Progenitor cell of endocrine pancreas (in vitro differentiated cells): ENCODE data around the gene BCAS3. TPM values are rescaled to one million over a fixed set of nuclear protein-coding genes. Genes with fewer than 3 reads are reported as not detected.

Experiments used
- DNase-seq: peaks from one replicate; pipeline ENCODE4 v3.0.0; 2021; ENCODE audit warnings: low spot score; ENCODE audit not compliant: unreplicated experiment
- H3K27ac Mint-ChIP-seq: 2 replicates; pipeline ENCODE4 v1.8.0; 2021; ENCODE audit warnings: mild to moderate bottlenecking, moderate library complexity, mixed read lengths
- H3K27me3 Mint-ChIP-seq: 2 replicates; pipeline ENCODE4 v1.8.0; 2021; ENCODE audit warnings: mixed read lengths
- H3K36me3 Mint-ChIP-seq: 2 replicates; pipeline ENCODE4 v1.8.0; 2022; ENCODE audit warnings: mixed read lengths; ENCODE audit not compliant: insufficient read depth
- H3K4me1 Mint-ChIP-seq: 2 replicates; pipeline ENCODE4 v1.8.0; 2021; ENCODE audit warnings: low read depth, mixed read lengths
- H3K4me3 Mint-ChIP-seq: 2 replicates; pipeline ENCODE4 v1.8.0; 2021; ENCODE audit warnings: low read depth, mild to moderate bottlenecking, moderate library complexity, mixed read lengths
- H3K9me3 Mint-ChIP-seq: 2 replicates; pipeline ENCODE4 v1.8.0; 2021; ENCODE audit warnings: low read depth, mixed read lengths
- total RNA-seq: library from RNA; stranded (reverse); gene quantifications from 2 replicates; pipeline ENCODE4 v1.2.1, GENCODE V29; 2021
- TF ChIP-seq, protein P1 (sequence below): fragments of 200-600 bp; sonication (generic); IDR thresholded peaks from one replicate; pipeline ENCODE4 v1.5.0; 2021; ENCODE audit warnings: antibody characterized with exemption, mild to moderate bottlenecking; ENCODE audit not compliant: unreplicated experiment

BCAS3 gene
- total RNA-seq, 1 donor from 2014 or later = 36.1 TPM

DNA sequence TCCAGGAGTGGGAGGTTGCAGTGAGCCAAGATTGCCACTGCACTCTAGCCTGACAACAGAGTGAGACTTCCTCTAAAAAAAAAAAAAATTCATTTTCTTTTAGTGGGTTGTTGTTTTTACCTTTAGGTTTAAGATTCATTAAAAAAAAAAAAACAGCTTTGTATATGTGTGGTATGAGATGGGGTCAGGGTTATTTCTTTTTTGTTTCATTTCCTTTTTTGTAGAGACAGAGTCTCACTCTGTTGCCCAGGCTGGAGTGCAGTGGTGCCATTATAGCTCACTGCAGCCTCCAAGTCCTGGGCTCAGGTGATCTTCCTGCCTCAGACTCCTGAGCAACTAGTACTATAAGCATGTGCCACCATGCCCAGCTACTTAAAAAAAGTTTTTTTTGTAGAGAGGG is 47.0 kb downstream of the BCAS3 start:
- TF ChIP-seq, protein P1, sequence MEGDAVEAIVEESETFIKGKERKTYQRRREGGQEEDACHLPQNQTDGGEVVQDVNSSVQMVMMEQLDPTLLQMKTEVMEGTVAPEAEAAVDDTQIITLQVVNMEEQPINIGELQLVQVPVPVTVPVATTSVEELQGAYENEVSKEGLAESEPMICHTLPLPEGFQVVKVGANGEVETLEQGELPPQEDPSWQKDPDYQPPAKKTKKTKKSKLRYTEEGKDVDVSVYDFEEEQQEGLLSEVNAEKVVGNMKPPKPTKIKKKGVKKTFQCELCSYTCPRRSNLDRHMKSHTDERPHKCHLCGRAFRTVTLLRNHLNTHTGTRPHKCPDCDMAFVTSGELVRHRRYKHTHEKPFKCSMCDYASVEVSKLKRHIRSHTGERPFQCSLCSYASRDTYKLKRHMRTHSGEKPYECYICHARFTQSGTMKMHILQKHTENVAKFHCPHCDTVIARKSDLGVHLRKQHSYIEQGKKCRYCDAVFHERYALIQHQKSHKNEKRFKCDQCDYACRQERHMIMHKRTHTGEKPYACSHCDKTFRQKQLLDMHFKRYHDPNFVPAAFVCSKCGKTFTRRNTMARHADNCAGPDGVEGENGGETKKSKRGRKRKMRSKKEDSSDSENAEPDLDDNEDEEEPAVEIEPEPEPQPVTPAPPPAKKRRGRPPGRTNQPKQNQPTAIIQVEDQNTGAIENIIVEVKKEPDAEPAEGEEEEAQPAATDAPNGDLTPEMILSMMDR = no peak
- H3K27ac Mint-ChIP-seq = no peak overlapping the region

DNA sequence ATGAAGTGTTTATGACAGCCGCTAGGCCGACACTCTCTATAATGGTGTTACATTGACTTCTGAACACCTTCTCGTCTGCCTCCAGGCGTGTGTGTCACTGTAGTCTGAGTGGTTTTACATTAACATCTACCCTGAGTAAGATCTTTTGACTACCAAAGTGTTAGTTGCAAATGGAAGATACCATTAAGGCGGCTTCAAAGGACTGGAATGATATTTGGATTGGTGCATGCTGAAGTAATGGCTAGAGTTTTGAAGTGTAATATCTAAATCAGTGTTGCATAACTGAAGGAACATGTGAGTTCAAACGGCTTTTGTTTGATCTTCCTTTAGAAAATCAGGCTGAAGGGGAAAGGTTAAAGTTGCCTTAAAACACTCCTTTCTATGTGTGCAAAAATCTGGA is 52.2 kb downstream of the BCAS3 start:
- Mint-ChIP-seq H3K36me3 (peaks cover 7% of the 10 kb centered on the region), H3K9me3 (no peaks in the 10 kb centered on the region), H3K27me3 (no peaks in the 10 kb centered on the region), H3K4me1 (peaks cover 2% of the 10 kb centered on the region), H3K4me3 (no peak overlapping the region), H3K27ac (no peak overlapping the region)
- TF ChIP-seq, protein P1 = no peak
- DNase-seq = no peak

More for the DNA sequence above, 47.0 kb downstream of the BCAS3 start:
- Mint-ChIP-seq H3K36me3 (peaks cover 7% of the 10 kb centered on the region), H3K9me3 (no peaks in the 10 kb centered on the region), H3K4me1 (no peaks in the 10 kb centered on the region), H3K27me3 (no peaks in the 10 kb centered on the region), H3K4me3 (no peak overlapping the region)
- no peak for DNase-seq

DNA sequence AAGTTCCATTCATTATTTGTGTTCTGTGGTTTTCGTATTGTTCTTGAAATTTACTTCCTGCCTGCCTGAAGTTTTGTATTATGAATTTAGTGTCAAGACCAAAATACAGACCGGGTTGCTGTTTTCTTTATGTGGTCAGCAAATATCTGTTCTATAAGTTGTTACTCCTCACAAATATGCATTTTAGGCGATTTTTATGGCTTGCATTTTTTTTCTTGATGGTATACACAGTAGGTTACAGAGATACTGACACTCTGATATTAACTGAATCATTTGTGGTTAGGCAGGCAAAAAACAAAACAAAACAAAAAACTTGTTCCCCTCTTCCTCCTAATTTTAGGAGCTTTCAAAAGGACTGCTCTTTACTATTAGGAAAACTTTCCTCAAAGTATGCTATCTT is 52.6 kb downstream of the BCAS3 start:
- no peak for DNase-seq
- Mint-ChIP-seq H3K9me3 (no peaks in the 10 kb centered on the region), H3K27ac (no peak overlapping the region), H3K27me3 (no peaks in the 10 kb centered on the region), H3K36me3 (peaks cover 7% of the 10 kb centered on the region), H3K4me3 (no peak overlapping the region), H3K4me1 (peaks cover 2% of the 10 kb centered on the region)
- TF ChIP-seq, protein P1 = no peak

DNA sequence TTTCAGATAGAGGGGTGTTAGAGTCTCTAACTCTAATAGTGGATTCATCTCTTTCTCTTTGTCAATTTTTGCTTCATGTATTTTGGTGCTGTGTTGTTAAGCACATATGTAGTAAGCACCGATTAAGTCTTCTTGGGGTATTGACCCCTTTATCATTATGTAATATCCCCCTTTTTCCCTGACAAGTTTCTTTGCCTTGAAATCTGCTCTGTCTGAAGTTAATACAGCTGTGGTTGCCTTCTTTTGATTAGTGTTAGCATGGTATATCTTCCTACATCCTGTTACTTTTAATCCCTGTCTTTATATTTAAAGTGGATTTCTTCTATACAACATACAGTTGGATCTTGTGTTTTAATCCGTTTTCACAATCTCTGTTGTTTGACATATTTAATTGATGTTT is 60.6 kb downstream of the BCAS3 start:
- no peaks in the 10 kb centered on the region for H3K4me1 Mint-ChIP-seq
- no peak for DNase-seq
- TF ChIP-seq, protein P1 = no peak
- H3K27ac Mint-ChIP-seq = no peak overlapping the region
- H3K27me3 Mint-ChIP-seq = no peaks in the 10 kb centered on the region
- peaks cover 3% of the 10 kb centered on the region for H3K36me3 Mint-ChIP-seq
- H3K4me3 Mint-ChIP-seq = no peak overlapping the region
- H3K9me3 Mint-ChIP-seq = no peaks in the 10 kb centered on the region

DNA sequence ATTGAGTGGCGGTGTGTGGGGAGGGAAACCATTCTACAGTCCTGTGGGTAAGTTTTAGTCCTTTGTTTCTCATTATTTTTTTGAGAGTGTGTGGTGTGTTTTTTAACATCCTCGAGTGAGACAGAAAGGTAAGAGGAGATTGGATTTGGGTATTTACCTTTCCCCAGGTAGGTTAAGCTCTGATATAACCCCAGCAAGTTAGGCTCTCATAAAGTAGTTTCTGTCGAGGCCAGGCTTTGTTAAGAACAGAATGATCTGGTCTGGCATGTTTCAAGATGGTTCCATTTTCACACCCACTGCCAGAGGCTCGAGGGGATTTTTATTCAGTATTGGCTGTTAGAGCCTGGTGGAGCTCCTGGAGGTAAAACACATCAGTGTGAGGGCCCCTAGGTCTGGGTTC is 62.9 kb downstream of the BCAS3 start:
- Mint-ChIP-seq H3K27me3 (no peaks in the 10 kb centered on the region), H3K9me3 (no peaks in the 10 kb centered on the region), H3K36me3 (peaks cover 3% of the 10 kb centered on the region), H3K4me1 (peaks cover 12% of the 10 kb centered on the region), H3K4me3 (no peak overlapping the region), H3K27ac (no peak overlapping the region)
- TF ChIP-seq, protein P1 = no peak
- no peak for DNase-seq
